ENCODE data around the gene R3HDML. TPM values are rescaled to one million over a fixed set of nuclear protein-coding genes. Genes with fewer than 3 reads are reported as not detected.

Gene R3HDML
- total and polyA plus RNA-seq, 7 donors = not detected

DNA sequence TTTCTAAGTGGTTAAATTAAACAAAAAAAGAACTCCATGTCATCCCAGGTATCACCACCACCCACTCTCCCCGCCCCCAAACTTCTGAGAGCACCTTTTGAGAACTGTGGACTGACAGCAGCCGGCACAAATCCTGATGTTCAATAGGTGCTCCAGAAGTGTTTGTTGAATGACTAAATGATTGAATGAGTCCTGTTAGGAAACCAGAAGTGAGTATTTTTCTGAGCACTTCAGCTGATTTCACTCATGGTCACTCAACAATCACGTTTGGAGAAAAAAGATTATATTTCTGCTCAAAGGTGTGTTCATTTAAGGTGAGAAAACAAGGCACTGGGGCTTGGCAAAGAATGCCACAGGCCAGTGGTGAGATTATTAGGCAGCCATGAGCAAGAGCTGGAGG lies 12.5 kb downstream of the R3HDML start:
- Histone ChIP-seq H3K4me1 (no peaks in the 10 kb centered on the region), H3K36me3 (no peaks in the 10 kb centered on the region), H3K9me3 (no peaks in the 10 kb centered on the region), H3K4me3 (no peak overlapping the region), H3K27ac (no peak overlapping the region), H3K27me3 (no peaks in the 10 kb centered on the region)
- TF ChIP-seq POLR2AphosphoS5 (IDR thresholded peaks at IDR 0.05) (no peak), EP300 (IDR thresholded peaks at IDR 0.05) (no peak), POLR2A (IDR thresholded peaks at IDR 0.05) (no peak)
- TF ChIP-seq, protein P1, sequence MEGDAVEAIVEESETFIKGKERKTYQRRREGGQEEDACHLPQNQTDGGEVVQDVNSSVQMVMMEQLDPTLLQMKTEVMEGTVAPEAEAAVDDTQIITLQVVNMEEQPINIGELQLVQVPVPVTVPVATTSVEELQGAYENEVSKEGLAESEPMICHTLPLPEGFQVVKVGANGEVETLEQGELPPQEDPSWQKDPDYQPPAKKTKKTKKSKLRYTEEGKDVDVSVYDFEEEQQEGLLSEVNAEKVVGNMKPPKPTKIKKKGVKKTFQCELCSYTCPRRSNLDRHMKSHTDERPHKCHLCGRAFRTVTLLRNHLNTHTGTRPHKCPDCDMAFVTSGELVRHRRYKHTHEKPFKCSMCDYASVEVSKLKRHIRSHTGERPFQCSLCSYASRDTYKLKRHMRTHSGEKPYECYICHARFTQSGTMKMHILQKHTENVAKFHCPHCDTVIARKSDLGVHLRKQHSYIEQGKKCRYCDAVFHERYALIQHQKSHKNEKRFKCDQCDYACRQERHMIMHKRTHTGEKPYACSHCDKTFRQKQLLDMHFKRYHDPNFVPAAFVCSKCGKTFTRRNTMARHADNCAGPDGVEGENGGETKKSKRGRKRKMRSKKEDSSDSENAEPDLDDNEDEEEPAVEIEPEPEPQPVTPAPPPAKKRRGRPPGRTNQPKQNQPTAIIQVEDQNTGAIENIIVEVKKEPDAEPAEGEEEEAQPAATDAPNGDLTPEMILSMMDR (IDR thresholded peaks at IDR 0.05) = no peak
- 76 to 85% methylated on average over 3 of the region's 3 CpGs for WGBS, 2 donors
- no peak for DNase-seq
- intact Hi-C loops (cut with DNase I) = no loop called here

DNA sequence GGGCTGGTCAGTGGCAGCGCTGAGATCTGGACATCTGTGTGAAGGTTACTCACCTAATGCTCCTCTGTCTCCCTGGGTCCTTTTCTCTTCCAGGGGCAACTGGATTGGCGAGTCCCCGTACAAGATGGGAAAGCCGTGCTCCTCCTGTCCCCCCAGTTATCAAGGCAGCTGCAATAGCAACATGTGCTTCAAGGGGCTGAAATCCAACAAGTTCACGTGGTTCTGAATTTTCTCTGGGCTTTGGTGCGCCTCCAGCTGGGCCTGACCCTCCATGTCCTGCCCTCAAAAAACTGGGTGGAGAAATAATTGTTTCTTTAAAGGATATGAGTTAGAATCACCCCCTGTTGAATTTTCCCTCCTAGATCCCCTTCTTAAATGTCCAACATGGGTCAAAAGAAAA lies 13.7 kb downstream of the R3HDML start:
- H3K4me3 ChIP-seq = no peak overlapping the region
- H3K9me3 ChIP-seq = no peaks in the 10 kb centered on the region
- intact Hi-C loops (cut with DNase I) = no loop called here
- no peak overlapping the region for H3K27ac ChIP-seq
- WGBS, 2 donors = 67 to 85% methylated on average over 6 of the region's 6 CpGs
- no peaks in the 10 kb centered on the region for H3K4me1 ChIP-seq
- H3K36me3 ChIP-seq = no peaks in the 10 kb centered on the region
- H3K27me3 ChIP-seq = peaks cover 0 to 4% (median 0%) of the 10 kb centered on the region in 3 donors
- DNase-seq = no peak
- no peak for TF ChIP-seq POLR2A (IDR thresholded peaks at IDR 0.05)
- no peak for TF ChIP-seq EP300 (IDR thresholded peaks at IDR 0.05)
- TF ChIP-seq POLR2AphosphoS5 (IDR thresholded peaks at IDR 0.05) = no peak
- TF ChIP-seq, protein P1 (IDR thresholded peaks at IDR 0.05) = no peak

GRCh38 chr20:44354979-44355497 lies 18.2 kb downstream of the R3HDML start:
- 18 to 64% methylated on average over 6 of the region's 6 CpGs for WGBS, 2 donors
- no peaks in the 10 kb centered on the region for H3K9me3 ChIP-seq
- TF ChIP-seq EP300 (IDR thresholded peaks at IDR 0.05) (no peak), POLR2AphosphoS5 (IDR thresholded peaks at IDR 0.05) (no peak), POLR2A (IDR thresholded peaks at IDR 0.05) (no peak)
- TF ChIP-seq, protein P1 (IDR thresholded peaks at IDR 0.05) = no peak
- H3K27ac ChIP-seq = no peak overlapping the region
- no peak for DNase-seq
- no peaks in the 10 kb centered on the region for H3K36me3 ChIP-seq
- intact Hi-C loops (cut with DNase I) = no loop called here
- H3K4me1 ChIP-seq = no peaks in the 10 kb centered on the region
- no peak overlapping the region for H3K4me3 ChIP-seq
- H3K27me3 ChIP-seq = peaks cover 0 to 6% (median 0%) of the 10 kb centered on the region in 3 donors

DNA sequence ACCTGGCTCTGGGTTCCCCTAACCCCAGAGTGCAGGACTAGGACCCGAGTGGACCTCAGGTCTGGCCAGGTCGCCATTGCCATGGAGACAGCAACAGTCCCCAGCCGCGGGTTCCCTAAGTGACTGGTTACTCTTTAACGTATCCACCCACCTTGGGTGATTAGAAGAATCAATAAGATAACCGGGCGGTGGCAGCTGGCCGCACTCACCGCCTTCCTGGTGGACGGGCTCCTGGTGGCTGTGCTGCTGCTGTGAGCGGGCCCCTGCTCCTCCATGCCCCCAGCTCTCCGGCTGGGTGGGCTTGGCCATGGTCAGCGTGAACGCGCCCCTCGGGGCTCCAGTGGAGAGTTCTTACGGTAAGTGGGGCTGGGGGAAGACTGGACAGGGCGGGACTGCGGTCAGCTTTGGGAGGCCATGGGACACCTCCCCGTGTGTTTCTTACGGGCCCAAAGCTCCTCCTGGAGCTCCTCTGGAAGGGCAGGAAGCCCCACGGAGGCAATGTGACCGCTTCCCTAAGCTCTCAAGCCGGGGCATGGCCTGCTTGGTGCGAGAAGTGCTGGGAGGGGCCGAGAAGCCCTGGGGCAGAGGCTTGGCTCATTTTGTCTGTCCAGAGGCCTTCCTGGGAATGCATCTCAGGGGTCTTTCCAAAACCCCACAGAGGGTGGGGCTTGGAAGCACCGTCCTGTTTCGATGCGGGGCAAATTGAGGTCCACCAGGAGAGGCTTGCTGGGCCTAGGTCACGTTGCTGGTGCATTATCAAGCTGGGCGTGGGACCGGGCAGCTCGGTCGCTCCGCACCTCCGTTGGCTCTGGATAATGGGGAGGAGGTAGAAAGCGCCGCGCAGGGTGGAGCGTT lies 18.9 kb downstream of the R3HDML start, which contains the start of gene HNF4A:
HNF4A (plus strand) TSS at position 202 of the 855 bp plus-strand sequence; CDS start at position 308, 106 bp downstream.
- intact Hi-C loops (cut with DNase I) = no loop called here
- 16 to 72% methylated on average over 40 of the region's 40 CpGs for WGBS, 2 donors
- H3K4me1 ChIP-seq = no peaks in the 10 kb centered on the region

GRCh38 chr20:44356353-44356723 lies 19.5 kb downstream of the R3HDML start:
- Histone ChIP-seq H3K27ac (no peak overlapping the region), H3K4me1 (no peaks in the 10 kb centered on the region), H3K9me3 (no peaks in the 10 kb centered on the region), H3K4me3 (peak overlapping the region in 1 of 4 donors; percentile 14), H3K27me3 (peaks cover 0 to 6% (median 0%) of the 10 kb centered on the region in 3 donors), H3K36me3 (no peaks in the 10 kb centered on the region)
- DNase-seq = no peak
- 14 to 66% methylated on average over 14 of the region's 14 CpGs for WGBS, 2 donors
- intact Hi-C loops (cut with DNase I) = no loop called here
- no peak for TF ChIP-seq POLR2AphosphoS5 (IDR thresholded peaks at IDR 0.05)
- no peak for TF ChIP-seq POLR2A (IDR thresholded peaks at IDR 0.05)
- no peak for TF ChIP-seq EP300 (IDR thresholded peaks at IDR 0.05)
- TF ChIP-seq, protein P1 (IDR thresholded peaks at IDR 0.05) = no peak

More for the DNA sequence above, 18.9 kb downstream of the R3HDML start, which contains the start of gene HNF4A:
- no peaks in the 10 kb centered on the region for H3K9me3 ChIP-seq
- TF ChIP-seq POLR2AphosphoS5 (IDR thresholded peaks at IDR 0.05) (peak in 1 of 4 donors; percentile 37), POLR2A (IDR thresholded peaks at IDR 0.05) (peak in 1 of 2 donors; percentile 71), EP300 (IDR thresholded peaks at IDR 0.05) (no peak)
- DNase-seq = no peak
- H3K36me3 ChIP-seq = no peaks in the 10 kb centered on the region
- peak within 1 kb of the TSS in 1 of 4 donors; percentile 28 for H3K27ac ChIP-seq
- H3K4me3 ChIP-seq = peak within 1 kb of the TSS in 1 of 4 donors; percentile 14
- peaks cover 0 to 6% (median 0%) of the 10 kb centered on the region in 3 donors for H3K27me3 ChIP-seq
